DLD1 (cell line): ENCODE data around the gene GALE.
"Not testable (repeated sequence)": the region's sequence is repeated elsewhere in the genome, so short reads cannot be mapped to it uniquely, and the experiment has no call there.

Experiments
- in situ Hi-C: cut with HindIII; loops from 2 replicates; pipeline ENCODE4 v1.10.0; 2017; ENCODE audit warnings: low sequenced_read_pairs

Gene GALE

GRCh38 chr1:23793018-23793781, 7.4 kb downstream of the GALE start:
- in situ Hi-C loops = no loop called here

GRCh38 chr1:23792151-23792945, 8.2 kb downstream of the GALE start:
- in situ Hi-C loops = no loop called here

DNA sequence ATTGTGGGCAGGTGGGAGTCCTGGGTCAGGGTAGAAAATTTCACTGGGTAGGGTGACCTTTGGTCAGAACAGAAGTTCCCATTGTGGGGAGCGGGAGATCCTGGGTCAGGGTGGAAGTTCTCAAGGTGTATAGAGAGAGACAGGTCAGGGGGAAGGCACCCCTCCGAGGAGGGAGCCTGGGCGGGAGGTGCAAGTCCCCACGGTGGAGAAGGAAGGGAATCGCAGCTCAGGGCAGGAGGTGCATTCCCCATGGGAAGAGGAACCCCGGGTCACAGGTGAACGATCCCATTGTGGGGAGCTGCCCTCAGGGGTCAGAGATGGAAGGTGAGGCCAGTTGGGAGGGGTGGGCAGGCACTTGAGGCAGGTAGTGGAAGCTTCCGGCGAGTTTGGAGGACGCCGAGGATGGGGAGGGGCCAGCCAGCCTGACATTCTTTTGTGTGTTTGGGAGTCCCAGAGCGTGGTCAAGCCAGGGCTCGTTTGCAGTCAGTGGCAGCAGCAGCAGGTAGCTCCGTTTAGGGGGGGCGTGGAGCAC, 9.0 kb downstream of the GALE start:
- in situ Hi-C loops = no loop called here

- in situ Hi-C loops = no loop called here
These were observed 9.6 kb downstream of the GALE start, which contains the start of gene LYPLA2 for GRCh38 chr1:23790696-23791515. LYPLA2 (plus strand) TSS chr1:23791145; CDS start chr1:23792683, 1,538 bp downstream.

DNA sequence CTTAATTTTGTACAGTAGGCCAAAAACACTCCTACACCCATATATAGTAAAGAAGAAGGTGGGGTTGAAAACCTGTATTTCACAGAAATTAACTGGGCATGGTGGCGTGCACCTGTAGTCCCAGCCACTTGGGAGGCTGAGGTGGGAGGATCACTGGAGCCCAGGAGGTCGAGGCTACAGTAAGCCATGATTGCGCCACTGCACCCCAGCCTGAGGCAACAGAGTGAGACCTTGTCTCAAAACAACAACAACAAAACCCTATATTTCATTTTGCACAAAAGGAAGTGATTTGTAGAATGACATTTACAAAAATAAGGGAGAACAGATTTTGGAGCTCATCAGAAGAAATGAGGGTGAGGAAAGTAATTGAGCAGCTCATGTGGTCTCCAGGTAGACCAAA, 11.9 kb downstream of the GALE start:
- in situ Hi-C loops = no loop called here

DNA sequence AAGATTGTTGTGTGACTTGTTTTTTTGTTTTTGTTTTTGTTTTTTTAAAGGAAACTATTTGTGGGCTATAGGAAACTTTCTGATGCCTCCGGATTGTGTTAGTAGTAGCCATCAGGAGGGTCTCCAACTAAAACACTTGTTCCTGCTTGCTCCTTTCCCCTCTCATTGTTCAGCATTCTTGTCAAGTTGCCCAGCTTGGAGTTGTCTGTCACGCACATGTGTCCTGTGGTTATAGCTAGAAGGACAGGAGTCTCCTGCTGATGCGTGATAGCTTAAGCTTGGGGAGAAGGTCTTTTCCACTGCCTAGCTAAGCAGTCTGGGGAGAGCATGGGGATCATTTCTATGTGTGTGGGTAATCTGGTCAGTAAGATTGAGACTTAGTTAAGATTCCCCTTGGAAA, 12.9 kb downstream of the GALE start:
- in situ Hi-C loops = no loop called here

GRCh38 chr1:23784846-23785245, 15.7 kb downstream of the GALE start:
- in situ Hi-C loops = no loop called here

DNA sequence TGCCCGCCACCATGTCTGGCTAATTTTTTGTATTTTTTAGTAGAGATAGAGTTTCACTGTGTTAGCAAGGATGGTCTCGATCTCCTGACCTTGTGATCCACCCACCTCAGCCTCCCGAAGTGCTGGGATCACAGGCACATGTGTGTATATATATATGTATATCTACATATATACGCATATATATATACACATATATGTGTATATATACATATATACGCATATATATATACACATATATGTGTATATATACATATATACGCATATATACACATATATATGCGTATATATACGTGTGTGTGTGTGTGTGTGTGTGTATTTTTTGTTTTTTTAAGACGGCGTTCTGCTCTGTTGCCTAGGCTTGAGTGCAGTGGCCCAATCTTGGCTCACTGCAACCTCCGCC, 17.4 kb downstream of the GALE start:
- in situ Hi-C loops = not testable (repeated sequence)

DNA sequence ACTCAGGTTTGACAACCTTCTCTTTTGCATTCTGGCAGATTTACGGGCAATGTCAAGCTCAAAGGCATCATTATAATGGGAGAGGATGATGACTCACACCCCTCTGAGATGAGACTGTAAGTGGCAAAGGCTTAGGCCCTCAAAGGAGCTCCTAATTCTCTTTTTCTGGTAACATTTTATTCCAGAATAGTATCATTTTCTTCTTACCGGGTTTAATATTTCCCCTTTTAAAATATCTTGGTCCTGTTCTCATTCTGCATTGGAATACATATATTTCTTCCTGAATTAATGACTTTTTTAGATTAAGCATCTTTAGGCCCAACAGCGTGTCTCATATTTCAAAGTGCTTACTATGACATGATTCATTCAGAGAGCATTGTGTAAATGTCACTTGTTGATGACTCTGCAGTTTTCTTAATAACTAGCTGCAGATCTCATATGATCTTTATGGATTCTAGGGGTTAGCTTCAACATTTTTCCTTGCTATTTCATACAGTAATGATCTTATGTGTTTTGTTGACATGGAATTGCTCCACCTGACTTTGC, 20.7 kb downstream of the GALE start:
- in situ Hi-C loops = no loop called here

DNA sequence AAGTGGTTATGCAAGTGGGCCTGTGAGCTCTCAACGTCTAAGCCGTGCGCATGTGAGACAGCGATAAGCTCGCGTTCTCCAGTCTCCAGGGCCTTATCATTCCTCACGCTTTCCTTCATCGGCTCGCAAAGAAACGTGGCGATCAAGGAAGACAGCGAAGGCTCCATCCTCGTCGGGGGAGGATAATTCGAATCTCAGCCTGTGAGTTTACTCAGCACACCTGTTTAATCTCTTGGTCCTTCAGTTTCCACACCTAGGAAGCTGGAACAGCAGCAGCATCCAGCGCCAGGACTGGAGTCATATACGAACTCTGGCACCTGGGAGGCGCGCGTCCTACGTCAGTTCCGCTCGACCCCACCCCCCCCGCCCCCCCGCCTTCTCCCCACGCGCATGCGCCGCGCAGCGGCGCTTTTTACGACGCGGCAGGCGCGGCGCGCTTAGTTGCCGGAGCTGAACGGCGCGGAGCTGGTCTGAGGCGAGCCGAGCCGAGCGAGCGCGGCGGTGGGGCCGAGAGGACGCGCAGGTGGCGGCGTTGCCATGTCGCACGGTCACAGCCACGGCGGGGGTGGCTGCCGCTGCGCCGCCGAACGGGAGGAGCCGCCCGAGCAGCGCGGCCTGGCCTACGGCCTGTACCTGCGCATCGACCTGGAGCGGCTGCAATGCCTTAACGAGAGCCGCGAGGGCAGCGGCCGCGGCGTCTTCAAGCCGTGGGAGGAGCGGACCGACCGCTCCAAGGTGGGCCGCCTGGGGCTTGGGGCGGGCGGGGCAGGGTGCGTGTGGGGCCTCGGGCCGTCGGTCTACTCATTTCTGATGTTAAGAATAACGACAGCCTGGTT, 22.4 kb downstream of the GALE start, which contains the start of gene PITHD1:
Gene PITHD1, plus strand, starts transcription at position 440 of the 836 bp plus-strand sequence. Its CDS starts 98 bp downstream, at position 538.
- in situ Hi-C loops = no loop called here

DNA sequence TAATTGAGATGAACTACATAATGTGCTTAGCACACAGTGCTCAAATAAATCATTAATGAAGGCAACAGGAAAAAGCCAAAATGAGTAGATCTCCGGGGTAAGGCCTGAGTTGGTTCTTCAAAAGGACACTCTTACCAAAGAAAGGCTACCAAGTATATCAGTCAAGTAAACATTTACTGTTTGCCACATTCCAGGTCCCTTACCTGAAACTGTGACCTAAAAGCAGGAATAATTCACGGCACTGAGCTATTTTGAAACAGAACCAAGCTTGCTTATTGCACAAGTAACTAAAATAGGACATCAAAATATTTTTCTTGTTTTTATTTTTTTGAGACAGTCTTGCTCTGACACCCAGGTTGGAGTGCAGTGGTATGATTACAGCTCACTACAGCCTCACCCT, 24.3 kb downstream of the GALE start:
- in situ Hi-C loops = no loop called here

DNA sequence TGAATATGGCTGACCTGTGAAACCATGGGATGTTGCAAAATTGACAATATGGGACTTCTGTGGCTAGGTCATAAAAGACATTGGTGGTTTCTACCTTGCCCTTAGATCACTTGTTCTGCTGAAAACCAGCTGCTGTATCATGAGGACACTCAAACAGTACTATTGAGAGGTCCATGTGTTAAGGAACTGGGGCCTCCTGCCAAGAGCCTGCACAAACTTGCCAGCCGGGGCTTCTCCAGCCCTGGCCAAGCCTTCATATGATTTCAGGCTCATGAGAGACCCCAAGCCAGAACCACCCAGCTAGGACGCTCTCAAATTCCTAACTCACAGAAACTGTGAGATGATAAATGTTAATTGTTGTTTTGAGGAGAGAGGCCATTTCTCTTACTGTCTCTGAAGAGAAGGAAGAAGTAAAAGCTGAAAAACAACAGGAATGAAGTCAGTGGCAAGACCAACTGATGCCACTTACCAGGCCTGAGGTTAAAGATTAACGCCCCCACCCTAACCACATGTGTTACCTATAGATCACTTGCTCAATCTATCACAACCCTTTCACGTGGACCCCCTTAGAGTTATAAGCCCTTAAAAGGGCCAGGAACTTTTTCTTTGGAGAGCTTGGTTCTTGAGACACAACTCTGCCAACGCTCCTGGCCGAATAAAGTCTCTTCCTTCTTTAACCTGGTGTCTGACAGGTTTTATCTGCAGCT, 26.2 kb downstream of the GALE start:
- in situ Hi-C loops = no loop called here

- in situ Hi-C loops = no loop called here
These were observed 27.7 kb downstream of the GALE start for GRCh38 chr1:23772854-23773242.

DNA sequence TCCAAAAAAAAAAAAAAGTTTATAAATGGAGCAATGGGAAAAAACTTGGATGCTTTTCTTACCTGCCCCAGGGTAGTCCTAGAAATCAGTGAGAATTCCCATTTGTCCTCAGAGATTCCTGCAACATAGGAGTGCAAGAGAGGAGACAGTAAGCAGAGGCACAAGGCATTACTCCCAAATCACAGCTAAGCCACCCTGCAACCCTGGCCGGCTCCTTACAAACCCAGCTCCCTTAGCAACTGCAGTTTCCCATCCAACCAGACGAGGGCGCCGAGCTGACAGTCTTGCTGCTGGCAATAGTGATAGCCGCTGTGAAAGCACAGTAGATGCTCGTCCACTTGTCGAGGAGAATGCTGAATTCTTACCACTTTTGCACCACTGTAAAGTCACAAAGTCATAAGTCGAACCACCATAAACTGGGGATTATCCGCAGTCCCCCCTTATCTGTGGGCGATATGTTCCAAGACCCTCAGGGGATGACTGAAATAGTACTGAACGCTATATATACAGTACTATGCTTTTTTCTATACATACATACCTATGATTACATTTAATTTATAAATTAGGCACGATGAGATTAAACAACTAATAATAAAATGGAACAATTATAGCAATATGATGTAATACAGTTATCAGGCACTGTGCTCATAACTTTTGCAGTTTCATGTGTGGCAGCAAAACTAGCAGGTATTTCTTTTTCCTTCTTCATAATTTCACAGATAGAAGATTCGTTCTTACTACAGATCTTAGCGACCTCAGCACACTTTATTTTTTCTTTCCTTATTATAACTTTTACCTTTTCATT, 28.3 kb downstream of the GALE start:
- in situ Hi-C loops = no loop called here

GRCh38 chr1:23768733-23769132, 31.8 kb downstream of the GALE start:
- in situ Hi-C loops = no loop called here

GRCh38 chr1:23763041-23763577, 37.4 kb downstream of the GALE start:
- in situ Hi-C loops = no loop called here

DNA sequence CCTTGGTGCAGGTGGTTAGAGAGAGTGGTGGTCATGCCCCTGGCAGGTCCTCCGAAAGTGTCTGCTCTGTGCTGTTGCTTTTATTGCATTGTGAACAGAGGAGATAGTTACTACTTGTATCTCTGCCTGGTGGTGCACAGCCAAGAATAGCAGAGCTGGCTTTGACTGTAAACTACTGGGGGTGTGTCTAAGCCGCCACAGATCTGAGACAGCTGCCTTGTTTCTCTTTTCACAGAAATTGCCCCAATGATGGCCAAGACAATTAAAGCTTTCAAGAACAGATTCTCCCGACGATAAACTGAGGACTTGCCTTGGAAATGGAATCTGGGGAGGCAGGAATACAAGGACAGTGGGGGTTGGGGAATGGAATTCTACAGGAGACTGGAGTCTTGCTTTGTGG, 41.3 kb downstream of the GALE start:
- in situ Hi-C loops = no loop called here

- in situ Hi-C loops = no loop called here
These were observed 42.7 kb downstream of the GALE start for GRCh38 chr1:23757812-23758211.
